ENCODE results near the gene PABPN1.

DNA sequence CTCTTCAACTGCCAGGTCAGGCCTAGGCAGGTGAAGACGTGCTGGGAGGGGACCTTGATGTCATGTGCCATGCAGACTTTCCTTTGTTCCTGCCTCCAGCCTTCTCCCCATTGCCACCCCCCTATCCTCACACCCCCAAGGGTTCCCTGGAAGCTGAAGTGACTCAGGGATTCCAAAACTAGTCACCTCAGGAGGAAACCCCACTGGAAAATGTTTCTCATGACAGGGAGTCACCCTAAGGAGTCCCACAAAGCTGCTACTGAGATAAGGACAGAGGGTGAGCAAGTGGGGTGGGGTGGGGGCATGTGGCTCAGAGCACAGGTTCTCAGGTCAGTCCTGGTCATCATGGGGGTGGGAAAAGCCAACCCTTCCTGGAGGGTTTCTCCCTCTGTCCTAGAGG is 49.0 kb downstream of the PABPN1 start:
- no peak for TF ChIP-seq EZH2 (IDR thresholded peaks at IDR 0.05; ENCODE audit: insufficient read depth, low read length)
- TF ChIP-seq, protein P1, sequence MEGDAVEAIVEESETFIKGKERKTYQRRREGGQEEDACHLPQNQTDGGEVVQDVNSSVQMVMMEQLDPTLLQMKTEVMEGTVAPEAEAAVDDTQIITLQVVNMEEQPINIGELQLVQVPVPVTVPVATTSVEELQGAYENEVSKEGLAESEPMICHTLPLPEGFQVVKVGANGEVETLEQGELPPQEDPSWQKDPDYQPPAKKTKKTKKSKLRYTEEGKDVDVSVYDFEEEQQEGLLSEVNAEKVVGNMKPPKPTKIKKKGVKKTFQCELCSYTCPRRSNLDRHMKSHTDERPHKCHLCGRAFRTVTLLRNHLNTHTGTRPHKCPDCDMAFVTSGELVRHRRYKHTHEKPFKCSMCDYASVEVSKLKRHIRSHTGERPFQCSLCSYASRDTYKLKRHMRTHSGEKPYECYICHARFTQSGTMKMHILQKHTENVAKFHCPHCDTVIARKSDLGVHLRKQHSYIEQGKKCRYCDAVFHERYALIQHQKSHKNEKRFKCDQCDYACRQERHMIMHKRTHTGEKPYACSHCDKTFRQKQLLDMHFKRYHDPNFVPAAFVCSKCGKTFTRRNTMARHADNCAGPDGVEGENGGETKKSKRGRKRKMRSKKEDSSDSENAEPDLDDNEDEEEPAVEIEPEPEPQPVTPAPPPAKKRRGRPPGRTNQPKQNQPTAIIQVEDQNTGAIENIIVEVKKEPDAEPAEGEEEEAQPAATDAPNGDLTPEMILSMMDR (IDR thresholded peaks at IDR 0.05; ENCODE audit: insufficient read depth, low read depth, low read length), result no peak
